Lung (tissue), 12 donors: ENCODE measurements around the gene PDF. TPM values are rescaled to one million over a fixed set of nuclear protein-coding genes. Genes with fewer than 3 reads are reported as not detected.

ENCODE experiments used
- ATAC-seq: fragments of 200-7000 bp; cut with Tn5 transposase; one replicate; pipeline ENCODE4 v1.9.1; 2020; ENCODE audit warnings: moderate number of reproducible peaks; ENCODE audit not compliant: insufficient read depth, low FRiP score
- DNase-seq, 3 donors: peaks; one replicate each; pipeline ENCODE4 v3.0.0-alpha.2; 2013 to 2017
- H3K27ac ChIP-seq, 2 donors: one replicate each; pipeline ENCODE4 v1.5.1; 2013; ENCODE audit warnings: mild to moderate bottlenecking in 2 of 2, moderate library complexity in 2 of 2, control low read depth in 1 of 2, inconsistent platforms in 1 of 2, low read depth in 1 of 2, low read length in 1 of 2
- H3K27me3 ChIP-seq, 3 donors: one replicate each; pipeline ENCODE4 v1.5.1; 2013; ENCODE audit warnings: low read length in 2 of 3; ENCODE audit not compliant: control insufficient read depth in 3 of 3, insufficient read depth in 3 of 3
- H3K36me3 ChIP-seq, 4 donors: one replicate each; pipeline ENCODE4 v1.5.1; 2013; ENCODE audit warnings: low read length in 4 of 4, mild to moderate bottlenecking in 1 of 4, moderate library complexity in 1 of 4; ENCODE audit not compliant: control insufficient read depth in 4 of 4, insufficient read depth in 4 of 4
- H3K4me1 ChIP-seq, 5 donors: one replicate each; pipeline ENCODE4 v1.5.1; 2013; ENCODE audit warnings: low read length in 5 of 5, mild to moderate bottlenecking in 2 of 5, moderate library complexity in 1 of 5; ENCODE audit not compliant: control insufficient read depth in 5 of 5, insufficient read depth in 5 of 5
- H3K4me3 ChIP-seq: one replicate; pipeline ENCODE4 v1.5.1; 2013; ENCODE audit warnings: mild to moderate bottlenecking, control low read depth, moderate library complexity
- H3K9ac ChIP-seq, 2 donors: one replicate each; pipeline ENCODE4 v1.5.1; 2013; ENCODE audit warnings: low read length in 2 of 2, control low read depth in 1 of 2; ENCODE audit not compliant: insufficient read depth in 1 of 2
- H3K9me3 ChIP-seq, 4 donors: one replicate each; pipeline ENCODE4 v1.5.1; 2013; ENCODE audit warnings: low read length in 3 of 4, mild to moderate bottlenecking in 1 of 4, moderate library complexity in 1 of 4; ENCODE audit not compliant: control insufficient read depth in 4 of 4, insufficient read depth in 3 of 4
- WGBS, 2 donors: extraction: QIAGEN DNeasy Blood & Tissue Kit; methylation state at CpG; one replicate each; pipeline ENCODE4 v1.1.7; 2013; 5-methylcytosine and 5-hydroxymethylcytosine counted together
- polyA plus RNA-seq, 2 donors: library from polyadenylated mRNA; stranded (reverse); fragments of 200-250 nt; gene quantifications; one replicate each; pipeline ENCODE4 v1.2.1, GENCODE V29; 2013
- total RNA-seq, 2 donors: library from RNA; depleted of rRNA in 1 of 2; stranded (reverse); fragments of >200 nt in 1 of 2; gene quantifications; one replicate each; pipeline ENCODE4 v1.2.1, GENCODE V29; 2014 to 2021
- TF ChIP-seq, protein P1 (sequence below): IDR thresholded peaks from 2 replicates; pipeline ENCODE4 v1.5.1; 2012; ENCODE audit warnings: mild to moderate bottlenecking; ENCODE audit errors: control extremely low read depth, extremely low read depth
- donor health status: control.
- donor health status: control.
- donor health status: Bipolar disorder and iron deficiency.
- donor health status: healthy.
- donor health status: DM: yes; HTN: yes; CAD: no.

PDF gene
- total and polyA plus RNA-seq, 4 donors = 6.0 to 16.6 (median 9.1) TPM

DNA sequence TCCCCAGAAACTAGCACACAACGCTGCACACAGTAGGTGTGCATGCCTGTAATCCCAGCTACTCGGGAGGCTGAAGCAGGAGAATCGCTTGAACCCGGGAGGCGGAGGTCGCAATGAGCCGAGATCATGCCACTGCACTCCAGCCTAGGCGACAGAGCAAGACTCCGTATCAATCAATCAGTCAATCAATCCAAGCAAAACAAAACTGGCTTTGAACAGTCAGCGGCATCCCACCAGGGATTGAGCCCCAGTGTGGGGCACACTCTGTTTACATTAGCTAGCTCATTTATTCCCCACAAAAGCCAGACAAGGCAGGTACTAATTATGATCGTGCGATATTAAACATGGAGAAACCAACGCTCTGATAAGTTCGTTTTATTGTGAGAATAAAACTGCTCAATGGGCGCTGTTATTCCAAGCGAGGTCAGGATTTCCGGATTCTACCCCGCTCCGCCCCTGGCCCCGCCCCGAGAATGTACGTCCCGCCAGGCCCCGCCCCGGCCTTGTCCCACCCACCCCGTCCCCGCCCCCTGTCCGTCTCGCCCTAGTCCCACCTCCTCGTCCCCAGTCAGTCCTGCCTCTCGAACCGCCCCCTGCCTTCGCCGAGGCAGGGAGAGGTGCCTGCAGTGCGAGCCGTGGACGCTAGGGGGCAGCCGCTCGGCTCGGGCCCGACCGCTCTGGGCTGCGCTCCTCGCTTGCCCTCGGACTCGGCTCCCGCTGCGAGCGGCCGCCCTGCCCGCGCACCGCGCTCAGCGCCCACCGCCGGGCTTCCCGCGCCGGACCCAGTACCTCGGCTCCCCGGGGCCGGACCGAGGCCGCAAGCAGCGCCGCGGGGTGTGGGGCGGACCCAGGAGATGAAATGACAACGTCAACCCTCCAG lies 19.5 kb downstream of the PDF start, which contains the start of gene VPS4A:
TSS of gene VPS4A (plus strand) at position 698 of the 880 bp plus-strand sequence. CDS start at position 860, 162 bp downstream.
- Histone ChIP-seq H3K4me1 (peaks cover 0 to 5% (median 4%) of the 10 kb centered on the region in 5 donors), H3K9ac (peak within 1 kb of the TSS; percentile 47 to 80), H3K27ac (peak within 1 kb of the TSS; percentile 91 to 95), H3K4me3 (peak within 1 kb of the TSS; percentile 95), H3K36me3 (peaks cover 0 to 16% (median 10%) of the 10 kb centered on the region in 4 donors), H3K9me3 (no peaks in the 10 kb centered on the region), H3K27me3 (no peaks in the 10 kb centered on the region)
- WGBS, 2 donors = 9% methylated on average over 65 to 70 of the region's 70 CpGs
- ATAC-seq (peak; percentile 100), DNase-seq (peak; percentile 97 to 98 (median 98))
- TF ChIP-seq, protein P1, sequence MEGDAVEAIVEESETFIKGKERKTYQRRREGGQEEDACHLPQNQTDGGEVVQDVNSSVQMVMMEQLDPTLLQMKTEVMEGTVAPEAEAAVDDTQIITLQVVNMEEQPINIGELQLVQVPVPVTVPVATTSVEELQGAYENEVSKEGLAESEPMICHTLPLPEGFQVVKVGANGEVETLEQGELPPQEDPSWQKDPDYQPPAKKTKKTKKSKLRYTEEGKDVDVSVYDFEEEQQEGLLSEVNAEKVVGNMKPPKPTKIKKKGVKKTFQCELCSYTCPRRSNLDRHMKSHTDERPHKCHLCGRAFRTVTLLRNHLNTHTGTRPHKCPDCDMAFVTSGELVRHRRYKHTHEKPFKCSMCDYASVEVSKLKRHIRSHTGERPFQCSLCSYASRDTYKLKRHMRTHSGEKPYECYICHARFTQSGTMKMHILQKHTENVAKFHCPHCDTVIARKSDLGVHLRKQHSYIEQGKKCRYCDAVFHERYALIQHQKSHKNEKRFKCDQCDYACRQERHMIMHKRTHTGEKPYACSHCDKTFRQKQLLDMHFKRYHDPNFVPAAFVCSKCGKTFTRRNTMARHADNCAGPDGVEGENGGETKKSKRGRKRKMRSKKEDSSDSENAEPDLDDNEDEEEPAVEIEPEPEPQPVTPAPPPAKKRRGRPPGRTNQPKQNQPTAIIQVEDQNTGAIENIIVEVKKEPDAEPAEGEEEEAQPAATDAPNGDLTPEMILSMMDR = peak; percentile 97

DNA sequence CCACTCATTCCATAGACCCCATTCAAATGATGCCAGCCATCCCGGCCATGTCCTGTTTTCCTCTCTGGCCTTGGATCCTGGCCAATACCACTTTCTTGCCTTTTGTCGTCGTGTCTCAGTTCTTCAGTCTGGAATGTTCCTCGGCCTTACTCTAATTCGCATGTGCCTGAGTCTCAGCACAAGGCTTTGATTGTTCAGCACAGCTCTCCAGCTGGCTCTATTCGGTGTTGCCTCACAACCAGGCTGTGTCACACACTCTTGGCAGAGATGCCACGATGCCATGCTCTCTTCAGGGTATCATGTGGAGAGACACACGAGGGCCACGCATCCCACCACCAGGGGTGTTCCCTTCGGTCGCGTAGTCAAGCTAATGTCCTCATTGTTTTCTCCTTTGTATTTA lies 21.1 kb downstream of the PDF start:
- Histone ChIP-seq H3K9me3 (no peaks in the 10 kb centered on the region), H3K36me3 (peaks cover under 1 to 11% (median 4%) of the 10 kb centered on the region in 4 donors), H3K27ac (no peak overlapping the region), H3K9ac (no peak overlapping the region), H3K27me3 (no peaks in the 10 kb centered on the region), H3K4me1 (peaks cover 0 to 5% (median 4%) of the 10 kb centered on the region in 5 donors), H3K4me3 (no peak overlapping the region)
- ATAC-seq (no peak), DNase-seq (peak in 2 of 3 donors; percentile 20 to 26)
- TF ChIP-seq, protein P1 = no peak
- whole genome bisulfite sequencing, 2 donors = 78 to 82% methylated on average over 12 of the region's 12 CpGs

- Histone ChIP-seq H3K27ac (no peak overlapping the region), H3K9ac (no peak overlapping the region), H3K36me3 (peaks cover 0 to 4% (median 3%) of the 10 kb centered on the region in 4 donors), H3K9me3 (no peaks in the 10 kb centered on the region), H3K4me1 (peaks cover 0 to 5% (median 4%) of the 10 kb centered on the region in 5 donors), H3K4me3 (no peak overlapping the region), H3K27me3 (no peaks in the 10 kb centered on the region)
- ATAC-seq (no peak), DNase-seq (no peak)
- WGBS, 2 donors = 93 to 94% methylated on average over 2 of the region's 2 CpGs
- TF ChIP-seq, protein P1 = no peak
These were observed 22.5 kb downstream of the PDF start for GRCh38 chr16:69307856-69308255.
